ENCODE measurements around the gene C1orf115. TPM values are rescaled to one million over a fixed set of nuclear protein-coding genes. Genes with fewer than 3 reads are reported as not detected.
"Not testable (repeated sequence)": the region's sequence is repeated elsewhere in the genome, so short reads cannot be mapped to it uniquely, and the experiment has no call there.

Gene C1orf115
- total RNA-seq, 1 donor from 2014 or later, result 0.05 TPM

DNA sequence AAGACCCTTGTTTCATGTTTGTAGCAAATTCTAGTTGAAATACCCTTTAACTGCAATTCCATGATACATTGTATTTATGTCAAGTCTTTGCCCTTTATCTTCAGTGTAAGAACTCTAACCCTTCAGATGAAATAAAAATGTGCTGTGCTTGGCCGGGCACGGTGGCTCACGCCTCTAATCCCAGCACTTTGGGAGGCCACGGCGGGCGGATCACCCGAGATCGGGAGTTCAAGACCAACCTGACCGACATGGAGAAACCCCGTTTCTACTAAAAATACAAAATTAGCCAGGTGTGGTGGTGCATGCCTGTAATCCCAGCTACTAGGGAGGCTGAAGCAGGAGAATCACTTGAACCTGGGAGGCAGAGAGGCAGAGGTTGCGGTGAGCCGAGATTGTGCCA is 6.4 kb upstream of the C1orf115 start:
- intact Hi-C loops (cut with micrococcal nuclease); H3K9me3 Mint-ChIP-seq; DNase-seq; H3K27me3 Mint-ChIP-seq; H3K27ac Mint-ChIP-seq; H3K36me3 Mint-ChIP-seq (ENCODE audit: low read depth); H3K4me1 Mint-ChIP-seq; H3K4me3 Mint-ChIP-seq: not testable (repeated sequence)

DNA sequence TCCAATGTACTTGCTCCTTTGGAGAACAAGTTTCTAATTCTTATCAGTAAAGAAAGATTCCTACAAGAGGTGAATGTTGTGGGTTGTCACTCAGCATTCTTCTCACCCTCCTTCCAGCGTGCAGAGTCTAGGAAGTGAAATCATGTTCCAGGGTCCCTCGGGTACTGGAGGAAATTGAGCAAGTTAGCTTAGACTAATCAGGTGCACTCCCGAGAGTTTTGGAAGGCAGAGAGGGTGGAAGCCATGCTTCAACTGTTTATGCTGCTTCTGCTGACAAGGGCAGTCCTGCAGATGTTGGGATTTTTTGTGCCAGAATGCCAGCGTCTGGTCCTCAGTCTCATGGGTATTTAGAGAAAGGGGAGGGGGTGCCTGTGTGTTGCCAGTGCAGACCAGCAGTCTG is 5.3 kb upstream of the C1orf115 start:
- DNase-seq, result no peak
- H3K4me3 Mint-ChIP-seq, result no peak overlapping the region
- intact Hi-C loops (cut with micrococcal nuclease), result no loop called here
- peaks cover 3% of the 10 kb centered on the region for H3K4me1 Mint-ChIP-seq
- no peak overlapping the region for H3K27ac Mint-ChIP-seq
- no peaks in the 10 kb centered on the region for H3K9me3 Mint-ChIP-seq
- H3K27me3 Mint-ChIP-seq, result peaks cover 4% of the 10 kb centered on the region
- no peaks in the 10 kb centered on the region for H3K36me3 Mint-ChIP-seq (ENCODE audit: low read depth)

DNA sequence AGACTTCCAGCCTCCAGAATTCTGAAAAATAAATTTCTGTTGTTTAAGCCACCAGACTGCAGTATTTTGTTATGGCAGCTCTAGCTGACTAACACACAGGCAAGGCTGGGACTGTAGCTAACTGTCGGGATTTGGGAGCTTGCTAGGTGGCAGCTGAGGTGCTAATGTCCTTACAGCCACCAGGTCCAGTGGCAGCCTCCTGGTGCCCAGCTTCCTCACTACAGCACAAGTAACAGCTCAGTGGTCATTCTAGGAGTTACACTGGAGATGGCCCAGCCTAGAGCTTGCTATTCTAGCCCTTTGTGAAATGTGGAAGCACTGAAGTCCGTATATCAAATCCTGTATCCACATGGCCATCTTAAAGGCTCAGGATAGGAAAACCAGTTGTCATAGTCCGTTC is 4.3 kb upstream of the C1orf115 start:
- DNase-seq, result no peak
- Mint-ChIP-seq H3K4me1 (peaks cover 4% of the 10 kb centered on the region), H3K27me3 (peaks cover 6% of the 10 kb centered on the region), H3K27ac (no peak overlapping the region), H3K4me3 (no peak overlapping the region), H3K36me3 (ENCODE audit: low read depth) (no peaks in the 10 kb centered on the region), H3K9me3 (no peaks in the 10 kb centered on the region)
- intact Hi-C loops (cut with micrococcal nuclease), result no loop called here

DNA sequence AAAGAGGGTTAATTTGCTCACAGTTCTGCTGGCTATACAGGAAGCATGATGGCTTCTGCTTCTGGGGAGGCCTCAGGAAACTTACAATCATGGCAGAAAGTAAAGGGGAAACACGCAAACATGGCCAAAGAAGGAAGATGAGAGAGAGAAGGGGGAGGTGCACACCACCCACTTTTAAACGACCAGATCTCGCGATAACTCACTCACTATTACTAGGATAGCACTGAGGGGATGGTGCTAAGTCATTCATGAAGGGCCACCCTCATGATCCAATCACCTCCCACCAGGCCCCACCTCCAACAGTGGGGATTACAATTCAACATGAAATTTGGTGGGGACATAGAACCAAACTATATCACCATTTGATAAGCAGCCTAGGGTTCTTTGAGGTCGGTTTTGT is 2.4 kb upstream of the C1orf115 start:
- Mint-ChIP-seq H3K27me3 (peaks cover 22% of the 10 kb centered on the region), H3K4me1 (peaks cover 6% of the 10 kb centered on the region), H3K4me3 (no peak overlapping the region), H3K36me3 (ENCODE audit: low read depth) (no peaks in the 10 kb centered on the region), H3K27ac (no peak overlapping the region), H3K9me3 (no peaks in the 10 kb centered on the region)
- intact Hi-C loops (cut with micrococcal nuclease), result no loop called here
- DNase-seq, result no peak

DNA sequence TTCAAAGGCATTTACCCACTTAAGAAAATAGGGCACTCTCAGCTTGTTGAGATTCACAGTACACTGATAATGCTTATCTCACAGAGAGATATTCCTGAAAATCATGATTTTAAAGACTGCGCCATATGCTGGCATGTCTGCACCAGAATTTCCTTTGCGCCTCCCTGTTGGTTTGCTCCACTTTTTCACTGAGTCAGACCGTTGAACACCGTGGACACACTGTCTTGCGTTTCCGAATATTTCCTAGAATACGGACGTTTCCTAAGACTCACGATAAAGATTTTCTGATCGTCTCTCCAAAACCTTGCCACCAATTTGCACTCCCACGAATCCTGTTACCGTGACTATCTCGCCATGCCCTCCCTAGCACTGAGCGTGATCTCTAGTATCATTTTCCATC is 497 bp upstream of the C1orf115 start:
- Mint-ChIP-seq H3K4me1 (peaks cover 6% of the 10 kb centered on the region), H3K36me3 (ENCODE audit: low read depth) (no peaks in the 10 kb centered on the region), H3K27me3 (peaks cover 23% of the 10 kb centered on the region), H3K4me3 (peak overlapping the region; percentile 86), H3K27ac (no peak overlapping the region), H3K9me3 (no peaks in the 10 kb centered on the region)
- intact Hi-C loops (cut with micrococcal nuclease), result loop anchor here (1.0 kb wide), 2 partner anchors 44 to 87 kb away; no protein-coding TSS in a partner anchor
- DNase-seq, result no peak

DNA sequence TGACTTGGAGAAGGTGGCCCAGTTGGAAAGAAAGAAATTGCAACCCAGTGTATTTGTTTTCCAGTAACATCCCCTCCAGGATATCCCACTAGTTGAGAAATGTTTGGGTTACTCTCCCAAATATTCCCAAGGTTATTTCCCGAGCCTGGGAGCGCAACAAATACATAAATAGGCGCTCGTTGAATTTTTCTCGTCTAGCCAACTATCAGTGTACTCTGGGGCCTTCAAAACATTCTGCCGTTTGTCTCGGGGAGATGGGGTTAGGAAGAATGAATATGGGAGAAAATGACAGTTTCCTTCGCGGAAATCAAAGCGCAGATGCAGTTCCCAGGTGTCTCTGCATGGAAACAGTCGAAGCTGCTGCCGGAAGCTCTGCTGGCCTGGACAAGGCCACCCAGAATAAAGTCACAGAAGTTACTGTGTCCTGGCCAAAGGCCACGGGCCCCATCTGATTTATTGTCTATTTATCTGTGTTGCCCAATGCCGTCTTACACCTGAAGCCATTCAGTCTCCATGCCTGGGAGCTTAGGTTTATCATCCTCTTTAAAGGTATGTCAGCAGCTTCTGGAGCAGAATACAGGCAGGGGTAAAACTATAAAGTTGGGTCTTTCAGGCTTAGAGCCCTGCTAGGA is 1.0 kb downstream of the C1orf115 start:
- H3K27me3 Mint-ChIP-seq, result peaks cover 23% of the 10 kb centered on the region
- intact Hi-C loops (cut with micrococcal nuclease), result no loop called here
- no peaks in the 10 kb centered on the region for H3K9me3 Mint-ChIP-seq
- no peak overlapping the region for H3K27ac Mint-ChIP-seq
- peak overlapping the region; percentile 41 for H3K4me3 Mint-ChIP-seq
- H3K36me3 Mint-ChIP-seq (ENCODE audit: low read depth), result no peaks in the 10 kb centered on the region
- no peak for DNase-seq
- peaks cover 6% of the 10 kb centered on the region for H3K4me1 Mint-ChIP-seq

DNA sequence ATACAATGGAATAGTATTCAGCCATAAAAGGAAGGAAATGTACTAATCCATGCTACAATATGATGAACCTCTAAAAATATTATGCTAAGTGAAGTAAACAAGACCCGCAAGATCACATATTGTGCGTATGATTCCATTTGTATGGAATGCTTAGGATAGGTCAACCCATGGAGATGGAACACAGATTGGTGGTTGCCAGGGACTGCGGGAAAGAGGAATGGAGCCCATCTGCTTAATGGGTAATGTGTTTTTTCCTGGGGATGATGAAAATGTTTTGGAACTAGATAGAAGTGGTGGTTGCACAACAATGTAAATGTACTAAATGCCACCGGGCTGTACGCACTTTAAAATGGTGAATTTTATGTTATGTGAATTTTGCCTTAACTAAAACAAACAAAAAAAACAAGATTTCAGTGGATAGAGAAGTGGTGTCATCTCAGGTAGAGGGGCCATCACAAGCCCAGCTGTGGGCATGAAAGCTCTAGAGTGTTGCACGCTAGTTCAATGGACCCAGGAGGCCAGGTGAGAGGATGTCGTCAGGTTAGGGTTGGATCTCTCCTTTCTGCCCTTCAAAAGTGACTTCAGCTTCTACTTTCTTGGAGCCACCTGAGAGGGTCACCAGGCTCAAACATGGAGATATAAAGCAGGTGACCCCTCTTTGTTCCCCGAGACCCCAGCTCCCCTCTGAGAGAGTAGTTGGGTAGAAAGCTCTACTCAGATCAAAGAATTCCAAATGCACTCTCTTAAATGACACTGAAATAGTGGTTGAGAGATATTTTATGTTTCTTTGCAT is 2.5 kb downstream of the C1orf115 start:
- peaks cover 6% of the 10 kb centered on the region for H3K4me1 Mint-ChIP-seq
- no peak overlapping the region for H3K27ac Mint-ChIP-seq
- intact Hi-C loops (cut with micrococcal nuclease), result no loop called here
- no peak overlapping the region for H3K4me3 Mint-ChIP-seq
- peak; percentile 50 for DNase-seq
- H3K36me3 Mint-ChIP-seq (ENCODE audit: low read depth), result no peaks in the 10 kb centered on the region
- H3K9me3 Mint-ChIP-seq, result no peaks in the 10 kb centered on the region
- peaks cover 23% of the 10 kb centered on the region for H3K27me3 Mint-ChIP-seq

DNA sequence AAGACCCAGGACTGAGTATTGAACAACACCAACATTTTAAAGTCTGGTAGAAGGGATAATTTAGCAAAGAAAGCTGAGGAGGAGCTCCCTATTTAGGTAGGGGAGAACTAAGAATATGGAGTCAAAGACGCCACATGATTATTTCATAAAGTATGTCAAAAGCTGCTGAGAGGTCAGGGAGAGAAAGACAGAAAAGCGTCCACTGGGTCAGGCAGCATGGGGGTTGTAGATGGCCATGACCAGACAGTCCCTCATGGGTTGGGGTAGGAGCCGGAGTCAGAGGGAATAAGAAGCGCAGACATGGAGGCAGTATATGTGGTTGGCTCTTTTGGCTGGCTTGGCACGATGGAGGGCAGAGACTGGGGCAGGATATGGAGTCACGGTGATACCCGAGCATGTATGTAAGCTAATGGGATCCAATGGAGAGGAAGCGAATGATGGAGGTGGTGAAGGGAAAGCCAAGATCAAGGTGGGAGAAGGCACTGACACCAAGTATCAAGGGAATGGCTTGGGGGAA is 4.8 kb downstream of the C1orf115 start:
- H3K27me3 Mint-ChIP-seq, result peaks cover 20% of the 10 kb centered on the region

DNA sequence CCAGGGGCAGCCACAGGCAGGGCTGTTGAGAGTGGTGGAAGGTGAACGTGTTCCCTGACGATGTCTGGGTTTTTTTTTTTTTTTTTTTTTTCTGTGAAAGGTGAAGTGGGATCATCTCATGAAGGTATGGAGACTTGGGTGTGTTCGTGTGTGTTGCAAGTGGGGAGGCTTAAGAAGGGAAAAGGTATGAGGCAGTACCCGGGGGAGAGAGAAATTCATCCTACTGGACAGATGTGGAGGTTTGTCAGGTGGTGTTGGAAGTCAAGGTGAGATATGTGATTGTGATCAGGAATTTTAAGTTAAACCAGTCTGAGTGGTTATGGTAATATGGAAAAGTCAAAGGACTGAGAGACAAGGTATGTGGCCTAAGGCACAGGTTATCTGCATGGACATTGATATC is 5.3 kb downstream of the C1orf115 start:
- Mint-ChIP-seq H3K9me3 (no peaks in the 10 kb centered on the region), H3K27ac (no peak overlapping the region), H3K4me3 (no peak overlapping the region), H3K36me3 (ENCODE audit: low read depth) (no peaks in the 10 kb centered on the region), H3K27me3 (peaks cover 18% of the 10 kb centered on the region), H3K4me1 (peaks cover 2% of the 10 kb centered on the region)
- DNase-seq, result no peak
- intact Hi-C loops (cut with micrococcal nuclease), result no loop called here

More for the DNA sequence above, 4.8 kb downstream of the C1orf115 start:
- Mint-ChIP-seq H3K4me3 (no peak overlapping the region), H3K9me3 (no peaks in the 10 kb centered on the region), H3K36me3 (ENCODE audit: low read depth) (no peaks in the 10 kb centered on the region), H3K27ac (no peak overlapping the region), H3K4me1 (peaks cover 3% of the 10 kb centered on the region)
- DNase-seq, result no peak
- intact Hi-C loops (cut with micrococcal nuclease), result no loop called here

DNA sequence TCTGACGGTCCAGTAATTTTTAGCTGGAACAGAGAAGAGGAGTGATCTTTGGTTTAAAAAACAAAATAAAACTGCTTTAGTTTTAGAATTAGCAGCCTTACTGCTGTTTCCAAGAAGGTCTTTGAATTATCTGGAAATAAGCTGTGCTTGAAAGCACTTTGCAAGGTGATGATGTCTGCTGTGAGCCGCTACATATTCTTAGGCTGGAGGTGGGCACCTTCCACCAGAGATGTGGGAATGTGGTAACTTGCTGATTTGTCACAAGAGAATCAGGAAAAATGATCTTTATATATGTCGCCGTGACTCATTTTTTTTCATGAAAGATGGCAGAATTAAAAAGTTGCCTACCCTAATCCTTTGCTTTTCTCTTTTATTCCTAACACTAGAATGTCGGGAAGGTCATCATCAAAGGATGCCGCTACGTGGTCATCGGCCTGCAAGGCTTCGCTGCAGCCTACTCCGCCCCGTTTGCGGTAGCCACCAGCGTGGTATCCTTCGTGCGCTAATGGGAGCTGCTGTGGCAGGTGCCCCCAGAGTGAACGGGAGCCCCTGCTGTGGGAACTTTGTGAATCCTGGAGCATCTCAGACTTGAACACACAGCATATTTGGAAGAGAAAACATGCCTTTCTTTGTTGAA is 6.2 kb downstream of the C1orf115 start:
- intact Hi-C loops (cut with micrococcal nuclease), result no loop called here

DNA sequence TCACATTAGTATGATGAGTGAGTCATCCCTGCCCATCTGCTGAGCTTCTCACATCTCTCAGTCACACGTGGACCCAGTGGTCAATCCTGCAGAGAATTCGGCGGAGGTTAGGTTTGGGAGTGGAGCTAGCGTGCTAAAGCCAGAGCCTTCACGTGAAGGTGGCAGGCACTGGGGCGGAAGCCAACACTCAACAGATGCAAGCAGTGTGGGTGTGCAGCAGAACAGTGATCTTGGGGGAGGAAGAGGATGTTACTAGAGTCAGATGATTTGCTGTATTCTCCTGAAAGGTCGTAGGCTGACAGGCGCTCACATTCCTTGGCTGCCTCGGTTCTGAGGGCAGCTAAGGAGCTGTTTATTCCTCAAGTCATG is 6.7 kb downstream of the C1orf115 start:
- intact Hi-C loops (cut with micrococcal nuclease), result no loop called here
- no peaks in the 10 kb centered on the region for H3K36me3 Mint-ChIP-seq (ENCODE audit: low read depth)
- no peak overlapping the region for H3K27ac Mint-ChIP-seq
- no peak overlapping the region for H3K4me3 Mint-ChIP-seq
- no peak for DNase-seq
- H3K27me3 Mint-ChIP-seq, result peaks cover 11% of the 10 kb centered on the region
- H3K9me3 Mint-ChIP-seq, result no peaks in the 10 kb centered on the region
- peaks cover under 1% of the 10 kb centered on the region for H3K4me1 Mint-ChIP-seq

More for the DNA sequence above, 6.2 kb downstream of the C1orf115 start:
- H3K4me1 Mint-ChIP-seq, result peaks cover under 1% of the 10 kb centered on the region
- H3K27ac Mint-ChIP-seq, result no peak overlapping the region
- H3K4me3 Mint-ChIP-seq, result no peak overlapping the region
- no peaks in the 10 kb centered on the region for H3K9me3 Mint-ChIP-seq
- H3K27me3 Mint-ChIP-seq, result peaks cover 15% of the 10 kb centered on the region
- no peaks in the 10 kb centered on the region for H3K36me3 Mint-ChIP-seq (ENCODE audit: low read depth)
- DNase-seq, result peak; percentile 26

DNA sequence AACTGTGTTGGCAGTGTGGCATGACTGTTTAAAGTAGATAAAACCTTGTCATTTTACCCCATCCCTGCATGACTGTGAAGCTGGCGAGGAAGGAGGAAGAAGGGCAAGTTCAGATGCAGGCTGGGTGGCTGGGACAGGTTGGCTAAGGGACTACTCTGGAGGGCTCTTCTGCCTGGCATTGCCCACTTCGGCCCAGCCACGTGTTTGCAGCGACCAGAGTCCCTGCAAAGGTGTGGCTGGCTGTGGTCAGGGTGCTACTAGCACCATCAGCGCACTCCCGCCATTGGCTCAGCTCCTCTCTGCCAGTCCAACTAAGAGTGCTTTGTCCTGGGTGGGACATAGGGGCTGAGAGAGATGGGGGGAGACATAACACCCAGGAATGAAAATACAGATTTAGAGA is 7.2 kb downstream of the C1orf115 start:
- Mint-ChIP-seq H3K27ac (no peak overlapping the region), H3K27me3 (peaks cover 11% of the 10 kb centered on the region), H3K4me1 (peaks cover 4% of the 10 kb centered on the region), H3K4me3 (no peak overlapping the region), H3K36me3 (ENCODE audit: low read depth) (no peaks in the 10 kb centered on the region), H3K9me3 (no peaks in the 10 kb centered on the region)
- no peak for DNase-seq
- intact Hi-C loops (cut with micrococcal nuclease), result no loop called here

DNA sequence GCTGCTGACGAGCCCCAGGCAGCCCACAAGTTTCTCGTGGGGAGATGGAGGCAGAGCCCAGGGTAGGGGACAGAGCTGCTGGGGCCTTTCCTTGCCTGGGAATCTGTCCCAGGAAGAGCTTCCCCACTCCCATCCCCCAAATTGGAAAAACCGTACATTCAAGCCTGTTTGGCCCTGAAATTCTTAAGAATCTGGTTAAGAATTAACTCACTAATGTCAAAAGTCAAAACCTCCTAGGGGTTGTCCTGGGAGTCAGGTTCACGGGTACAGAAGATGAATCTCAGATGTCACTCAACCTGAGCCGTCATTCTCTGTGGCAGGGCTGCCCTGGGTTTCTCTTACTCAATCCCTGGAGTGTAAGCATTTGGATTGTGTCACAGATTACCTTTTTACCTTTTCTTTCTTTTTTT is 8.4 kb downstream of the C1orf115 start:
- DNase-seq, result no peak
- Mint-ChIP-seq H3K36me3 (ENCODE audit: low read depth) (no peaks in the 10 kb centered on the region), H3K27ac (no peak overlapping the region), H3K9me3 (no peaks in the 10 kb centered on the region), H3K27me3 (peaks cover 6% of the 10 kb centered on the region), H3K4me3 (no peak overlapping the region), H3K4me1 (peaks cover 4% of the 10 kb centered on the region)
- intact Hi-C loops (cut with micrococcal nuclease), result no loop called here

DNA sequence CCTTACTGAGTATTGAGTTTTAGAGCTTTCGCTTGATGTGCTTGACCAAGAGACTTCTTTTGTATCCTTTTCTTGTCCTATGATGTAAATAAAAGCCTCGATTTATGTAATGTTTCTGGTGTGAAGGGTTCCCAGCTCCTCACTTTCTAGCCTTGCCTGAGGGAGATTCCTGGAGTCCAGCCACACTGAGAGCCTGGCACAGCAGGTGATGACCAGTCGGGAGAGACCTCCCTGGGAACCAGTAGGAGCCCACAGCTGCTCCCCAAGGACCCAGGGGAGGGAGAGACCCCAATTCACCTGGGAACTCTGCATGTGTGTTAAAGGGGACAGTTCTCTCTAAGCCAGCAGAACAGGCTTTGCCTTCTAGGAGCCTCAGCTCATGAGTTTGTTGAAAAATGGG is 8.9 kb downstream of the C1orf115 start:
- DNase-seq, result no peak
- Mint-ChIP-seq H3K4me1 (peaks cover 4% of the 10 kb centered on the region), H3K27me3 (peaks cover 6% of the 10 kb centered on the region), H3K27ac (no peak overlapping the region), H3K36me3 (ENCODE audit: low read depth) (no peaks in the 10 kb centered on the region), H3K9me3 (no peaks in the 10 kb centered on the region), H3K4me3 (no peak overlapping the region)
- intact Hi-C loops (cut with micrococcal nuclease), result no loop called here
